GM12878 (cell line): Measurements from ENCODE around the gene HAGHL. TPM values are rescaled to one million over a fixed set of nuclear protein-coding genes. Genes with fewer than 3 reads are reported as not detected.

Source experiments
- BACH1 ChIP-seq: fragments of 450-650 bp; IDR thresholded peaks from 2 replicates; pipeline ENCODE4 v1.6.1; 2017; ENCODE audit warnings: mild to moderate bottlenecking, borderline replicate concordance
- CBX5 ChIP-seq: sonication (generic); IDR thresholded peaks from 2 replicates; pipeline ENCODE4 v1.6.1; 2016; ENCODE audit warnings: low read depth, moderate library complexity, mild to moderate bottlenecking, inconsistent platforms
- CREM ChIP-seq: IDR thresholded peaks from 2 replicates; pipeline ENCODE4 v1.6.1; 2014; ENCODE audit warnings: antibody characterized with exemption, low read depth
- ESRRA ChIP-seq: IDR thresholded peaks from 2 replicates; pipeline ENCODE4 v1.6.1; 2012; ENCODE audit warnings: mild to moderate bottlenecking, low read length, improper control_type of control experiment
- ETV6 ChIP-seq, 2 experiments: fragments of 450-650 bp in 1 of 2; IDR thresholded peaks in 1 of 2; conservative IDR thresholded peaks in 1 of 2; 2 replicates each; pipeline ENCODE4 v1.6.1; 2014; ENCODE audit warnings: antibody characterized with exemption in 1 of 2, borderline replicate concordance in 1 of 2, low read depth in 1 of 2, mild to moderate bottlenecking in 1 of 2, moderate library complexity in 1 of 2
- IRF4 ChIP-seq: IDR thresholded peaks from 2 replicates; pipeline ENCODE4 v1.6.1; 2011; ENCODE audit warnings: low read depth, low read length
- MEF2B ChIP-seq: fragments of 450-650 bp; IDR thresholded peaks from 2 replicates; pipeline ENCODE4 v1.6.1; 2018; ENCODE audit warnings: mild to moderate bottlenecking, moderate library complexity; ENCODE audit not compliant: partially characterized antibody, poor library complexity, severe bottlenecking
- NFXL1 ChIP-seq: fragments of 450-650 bp; IDR thresholded peaks from 2 replicates; pipeline ENCODE4 v1.6.1; 2017; ENCODE audit warnings: antibody characterized with exemption, mild to moderate bottlenecking, borderline replicate concordance
- POU2F2 ChIP-seq: IDR thresholded peaks from 3 replicates; pipeline ENCODE4 v1.6.1; 2011; ENCODE audit warnings: low read depth, mild to moderate bottlenecking, low read length, borderline replicate concordance
- SMAD5 ChIP-seq: IDR thresholded peaks from 2 replicates; pipeline ENCODE4 v1.6.1; 2016; ENCODE audit warnings: antibody characterized with exemption, low read depth
- TBL1XR1 ChIP-seq: IDR thresholded peaks from 2 replicates; pipeline ENCODE4 v1.6.1; 2012; ENCODE audit warnings: low read depth, low read length, improper control_type of control experiment
- TCF7 ChIP-seq: IDR thresholded peaks from 2 replicates; pipeline ENCODE4 v1.6.1; 2014; ENCODE audit warnings: antibody characterized with exemption, borderline replicate concordance
- ZBTB11 ChIP-seq: fragments of 450-650 bp; formaldehyde crosslinking; IDR thresholded peaks from 2 replicates; pipeline ENCODE4 v1.5.0; 2022; ENCODE audit warnings: mild to moderate bottlenecking, missing genetic modification characterization
- polyA plus RNA-seq, 11 experiments: library from polyadenylated mRNA; depleted of rRNA in 4 of 11; unstranded in 6 of 11; stranded (reverse) in 5 of 11; fragments of >200 nt; fragmentation: Nextera tagmentation in 4 of 11; fragmentation: Illumina TruSeq in 1 of 11; extraction: Ambion mirVana in 4 of 11; extraction: Trizol in 1 of 11; gene quantifications; 1 replicate in 1 of 11; 2 replicates in 10 of 11; pipeline versions ENCODE4 v1.2.1 to v1.2.3, GENCODE V29; 2011 to 2016; ENCODE audit warnings: inconsistent platforms in 2 of 11, missing spikeins in 2 of 11, low read depth in 1 of 11
- total RNA-seq, 4 experiments: library from RNA; depleted of rRNA in 3 of 4; stranded (reverse); fragments of >200 nt in 3 of 4; fragmentation: Illumina TruSeq in 1 of 4; extraction: Trizol in 1 of 4; gene quantifications; 2 replicates each; pipeline versions ENCODE4 v1.2.1 to v1.2.3, GENCODE V29; 2013 to 2021
- TF ChIP-seq, protein P1 (sequence below): fragments of 450-650 bp; IDR thresholded peaks from 2 replicates; pipeline ENCODE4 v1.6.1; 2016; ENCODE audit warnings: mild to moderate bottlenecking, moderate library complexity, borderline replicate concordance
- TF ChIP-seq, protein P2 (sequence below): fragments of 450-650 bp; IDR thresholded peaks from 2 replicates; pipeline ENCODE4 v1.6.1; 2017; ENCODE audit warnings: mild to moderate bottlenecking, moderate library complexity
- TF ChIP-seq, protein P3 (sequence below): fragments of 450-650 bp; IDR thresholded peaks from 2 replicates; pipeline ENCODE4 v1.6.1; 2014; ENCODE audit warnings: mild to moderate bottlenecking

HAGHL gene
- total and polyA plus RNA-seq, 10 of the 15 experiments (the other 5 are each of a cell fraction or from before 2014, with no cell fraction given) = 0.23 to 44.6 (median 16.4) TPM

DNA sequence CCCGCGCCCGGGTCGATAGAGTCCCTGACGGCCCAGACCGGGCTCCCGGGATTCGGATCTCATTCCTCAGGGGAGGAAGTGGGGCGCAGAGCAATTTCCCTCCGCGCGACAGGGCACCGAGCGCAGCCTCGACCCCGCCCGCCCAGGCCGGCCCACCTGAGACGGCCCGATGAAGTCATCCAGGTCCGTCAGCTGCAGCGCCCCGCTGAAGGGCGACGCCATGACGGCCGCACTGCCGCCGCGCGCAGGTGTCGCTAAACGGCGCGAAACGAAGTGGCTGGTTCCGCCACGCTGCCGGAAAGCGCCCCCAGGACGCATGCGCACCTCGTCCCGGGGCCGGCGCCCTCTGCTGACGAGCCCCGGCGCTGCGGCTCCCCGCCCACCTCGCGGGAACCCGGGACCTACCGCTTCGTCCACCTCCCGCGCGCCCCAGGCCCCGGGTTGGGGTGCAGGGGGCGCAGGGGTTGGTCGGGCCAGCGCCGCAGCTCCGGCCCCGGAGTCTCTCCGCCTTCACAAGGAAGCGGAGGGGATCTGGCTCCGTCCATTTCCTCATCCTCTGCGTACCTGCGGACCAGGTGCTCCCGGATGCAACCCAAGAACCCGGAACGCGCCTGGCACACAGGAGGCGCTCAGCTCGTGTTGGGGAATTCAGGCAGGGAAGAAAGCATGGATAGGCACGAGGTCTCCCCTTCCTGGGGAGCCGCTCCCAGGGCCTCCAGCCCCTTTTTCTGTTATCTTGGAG, 14.0 kb downstream of the HAGHL start, which contains the start of gene CIAO3 (continued):
- TF ChIP-seq, protein P1, sequence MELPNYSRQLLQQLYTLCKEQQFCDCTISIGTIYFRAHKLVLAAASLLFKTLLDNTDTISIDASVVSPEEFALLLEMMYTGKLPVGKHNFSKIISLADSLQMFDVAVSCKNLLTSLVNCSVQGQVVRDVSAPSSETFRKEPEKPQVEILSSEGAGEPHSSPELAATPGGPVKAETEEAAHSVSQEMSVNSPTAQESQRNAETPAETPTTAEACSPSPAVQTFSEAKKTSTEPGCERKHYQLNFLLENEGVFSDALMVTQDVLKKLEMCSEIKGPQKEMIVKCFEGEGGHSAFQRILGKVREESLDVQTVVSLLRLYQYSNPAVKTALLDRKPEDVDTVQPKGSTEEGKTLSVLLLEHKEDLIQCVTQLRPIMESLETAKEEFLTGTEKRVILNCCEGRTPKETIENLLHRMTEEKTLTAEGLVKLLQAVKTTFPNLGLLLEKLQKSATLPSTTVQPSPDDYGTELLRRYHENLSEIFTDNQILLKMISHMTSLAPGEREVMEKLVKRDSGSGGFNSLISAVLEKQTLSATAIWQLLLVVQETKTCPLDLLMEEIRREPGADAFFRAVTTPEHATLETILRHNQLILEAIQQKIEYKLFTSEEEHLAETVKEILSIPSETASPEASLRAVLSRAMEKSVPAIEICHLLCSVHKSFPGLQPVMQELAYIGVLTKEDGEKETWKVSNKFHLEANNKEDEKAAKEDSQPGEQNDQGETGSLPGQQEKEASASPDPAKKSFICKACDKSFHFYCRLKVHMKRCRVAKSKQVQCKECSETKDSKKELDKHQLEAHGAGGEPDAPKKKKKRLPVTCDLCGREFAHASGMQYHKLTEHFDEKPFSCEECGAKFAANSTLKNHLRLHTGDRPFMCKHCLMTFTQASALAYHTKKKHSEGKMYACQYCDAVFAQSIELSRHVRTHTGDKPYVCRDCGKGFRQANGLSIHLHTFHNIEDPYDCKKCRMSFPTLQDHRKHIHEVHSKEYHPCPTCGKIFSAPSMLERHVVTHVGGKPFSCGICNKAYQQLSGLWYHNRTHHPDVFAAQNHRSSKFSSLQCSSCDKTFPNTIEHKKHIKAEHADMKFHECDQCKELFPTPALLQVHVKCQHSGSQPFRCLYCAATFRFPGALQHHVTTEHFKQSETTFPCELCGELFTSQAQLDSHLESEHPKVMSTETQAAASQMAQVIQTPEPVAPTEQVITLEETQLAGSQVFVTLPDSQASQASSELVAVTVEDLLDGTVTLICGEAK = no peak
- TF ChIP-seq, protein P2, sequence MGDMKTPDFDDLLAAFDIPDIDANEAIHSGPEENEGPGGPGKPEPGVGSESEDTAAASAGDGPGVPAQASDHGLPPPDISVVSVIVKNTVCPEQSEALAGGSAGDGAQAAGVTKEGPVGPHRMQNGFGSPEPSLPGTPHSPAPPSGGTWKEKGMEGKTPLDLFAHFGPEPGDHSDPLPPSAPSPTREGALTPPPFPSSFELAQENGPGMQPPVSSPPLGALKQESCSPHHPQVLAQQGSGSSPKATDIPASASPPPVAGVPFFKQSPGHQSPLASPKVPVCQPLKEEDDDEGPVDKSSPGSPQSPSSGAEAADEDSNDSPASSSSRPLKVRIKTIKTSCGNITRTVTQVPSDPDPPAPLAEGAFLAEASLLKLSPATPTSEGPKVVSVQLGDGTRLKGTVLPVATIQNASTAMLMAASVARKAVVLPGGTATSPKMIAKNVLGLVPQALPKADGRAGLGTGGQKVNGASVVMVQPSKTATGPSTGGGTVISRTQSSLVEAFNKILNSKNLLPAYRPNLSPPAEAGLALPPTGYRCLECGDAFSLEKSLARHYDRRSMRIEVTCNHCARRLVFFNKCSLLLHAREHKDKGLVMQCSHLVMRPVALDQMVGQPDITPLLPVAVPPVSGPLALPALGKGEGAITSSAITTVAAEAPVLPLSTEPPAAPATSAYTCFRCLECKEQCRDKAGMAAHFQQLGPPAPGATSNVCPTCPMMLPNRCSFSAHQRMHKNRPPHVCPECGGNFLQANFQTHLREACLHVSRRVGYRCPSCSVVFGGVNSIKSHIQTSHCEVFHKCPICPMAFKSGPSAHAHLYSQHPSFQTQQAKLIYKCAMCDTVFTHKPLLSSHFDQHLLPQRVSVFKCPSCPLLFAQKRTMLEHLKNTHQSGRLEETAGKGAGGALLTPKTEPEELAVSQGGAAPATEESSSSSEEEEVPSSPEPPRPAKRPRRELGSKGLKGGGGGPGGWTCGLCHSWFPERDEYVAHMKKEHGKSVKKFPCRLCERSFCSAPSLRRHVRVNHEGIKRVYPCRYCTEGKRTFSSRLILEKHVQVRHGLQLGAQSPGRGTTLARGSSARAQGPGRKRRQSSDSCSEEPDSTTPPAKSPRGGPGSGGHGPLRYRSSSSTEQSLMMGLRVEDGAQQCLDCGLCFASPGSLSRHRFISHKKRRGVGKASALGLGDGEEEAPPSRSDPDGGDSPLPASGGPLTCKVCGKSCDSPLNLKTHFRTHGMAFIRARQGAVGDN = peak; percentile 55; the same call in 1 of the 2 replicates
- no peak for TF ChIP-seq IRF4
- TF ChIP-seq, protein P3, sequence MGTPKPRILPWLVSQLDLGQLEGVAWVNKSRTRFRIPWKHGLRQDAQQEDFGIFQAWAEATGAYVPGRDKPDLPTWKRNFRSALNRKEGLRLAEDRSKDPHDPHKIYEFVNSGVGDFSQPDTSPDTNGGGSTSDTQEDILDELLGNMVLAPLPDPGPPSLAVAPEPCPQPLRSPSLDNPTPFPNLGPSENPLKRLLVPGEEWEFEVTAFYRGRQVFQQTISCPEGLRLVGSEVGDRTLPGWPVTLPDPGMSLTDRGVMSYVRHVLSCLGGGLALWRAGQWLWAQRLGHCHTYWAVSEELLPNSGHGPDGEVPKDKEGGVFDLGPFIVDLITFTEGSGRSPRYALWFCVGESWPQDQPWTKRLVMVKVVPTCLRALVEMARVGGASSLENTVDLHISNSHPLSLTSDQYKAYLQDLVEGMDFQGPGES = no peak; the same call in 1 of the 2 replicates
- TF ChIP-seq CREM = peak; percentile 97
- no peak for TF ChIP-seq TCF7
- no peak for TF ChIP-seq MEF2B
- 0 out of 2 replicates have a peak, but pooled peaks have one; percentile 72 for TF ChIP-seq ESRRA
- TF ChIP-seq TBL1XR1 = no peak; the same call in 1 of the 2 replicates
- TF ChIP-seq BACH1 = peak; percentile 60; the same call in 1 of the 2 replicates
- TF ChIP-seq ETV6 (conservative IDR thresholded peaks at IDR 0.05 in 1 of 2, IDR thresholded peaks at IDR 0.05 in 1 of 2; ENCODE audit: borderline replicate concordance in 1 of 2, low read depth in 1 of 2) = no peak
- no peak; the same call in 1 of the 3 replicates for TF ChIP-seq POU2F2
- no peak for TF ChIP-seq CBX5
- TF ChIP-seq ZBTB11 (CRISPR knock-in tag) = no peak
- no peak for TF ChIP-seq SMAD5
- TF ChIP-seq NFXL1 = no peak
